Measurements from ENCODE around the gene EGLN1. TPM values are rescaled to one million over a fixed set of nuclear protein-coding genes. Genes with fewer than 3 reads are reported as not detected.

EGLN1 gene
- total and polyA plus RNA-seq, 10 of the 15 experiments (the other 5 are each of a cell fraction or from before 2014, with no cell fraction given), result 2.4 to 46.6 (median 8.7) TPM

DNA sequence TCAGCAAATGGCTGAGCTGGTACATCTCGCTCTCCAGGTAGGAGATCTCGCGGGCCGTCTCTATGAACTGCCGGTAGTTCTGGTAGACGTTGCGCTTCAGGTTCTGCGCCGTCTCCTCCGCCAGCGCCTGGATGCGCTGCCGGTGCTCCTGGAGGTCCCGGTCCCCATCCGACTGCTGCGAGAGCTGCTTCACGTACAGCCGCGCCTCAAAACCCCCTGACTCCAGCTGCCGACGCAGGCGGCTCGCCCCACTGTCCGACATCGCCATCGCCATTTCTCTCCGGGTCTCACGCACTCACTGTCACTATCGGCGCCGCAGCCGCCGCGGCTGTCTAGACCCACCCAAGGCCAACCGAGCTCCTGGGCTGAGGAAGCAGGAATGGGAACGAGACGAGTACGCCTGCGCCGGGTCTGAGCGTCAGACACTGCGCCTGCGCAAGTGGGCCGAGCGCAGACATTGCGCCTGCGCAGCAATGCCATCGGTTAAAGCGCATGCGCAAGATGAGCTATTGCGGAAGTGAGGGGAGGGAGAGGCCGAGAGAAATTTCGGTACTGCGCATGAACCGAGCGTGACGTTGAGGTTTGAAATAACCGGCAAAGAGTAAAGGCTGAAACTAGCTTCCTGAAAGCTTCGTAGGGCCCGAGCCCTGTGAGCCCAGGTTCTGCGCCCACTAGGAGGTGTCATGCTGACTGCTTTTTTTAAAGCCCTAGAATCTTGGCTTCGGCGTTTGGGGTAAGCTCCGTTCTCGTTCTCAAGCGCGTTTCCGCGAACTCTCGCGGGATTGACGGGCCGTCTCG, 84.4 kb downstream of the EGLN1 start, which contains the start of gene EXOC8 (continued):
- TF ChIP-seq SMARCA5 (IDR thresholded peaks at IDR 0.05), result peak; percentile 44; the same call in 1 of the 2 replicates
- TF ChIP-seq CREM (IDR thresholded peaks at IDR 0.05; ENCODE audit: low read depth), result peak; percentile 65
- TF ChIP-seq NR2C2 (IDR thresholded peaks at IDR 0.05; ENCODE audit: borderline replicate concordance, control insufficient read depth, insufficient read length, low read depth), result no peak
- TF ChIP-seq TBL1XR1 (IDR thresholded peaks at IDR 0.05; ENCODE audit: low read depth, low read length), result peak; percentile 65; the same call in 1 of the 2 replicates
- no peak for TF ChIP-seq FOXK2 (IDR thresholded peaks at IDR 0.05)
- no peak for TF ChIP-seq FOS (IDR thresholded peaks at IDR 0.05; ENCODE audit: borderline replicate concordance, extremely low read depth, insufficient read length)
- no peak for TF ChIP-seq CUX1 (IDR thresholded peaks at IDR 0.05; ENCODE audit: insufficient replicate concordance, low read depth, low read length)
- TF ChIP-seq TCF3 (IDR thresholded peaks at IDR 0.05; ENCODE audit: borderline replicate concordance, insufficient read depth, low read depth, low read length), result no peak
- TF ChIP-seq POLR2AphosphoS2 (IDR thresholded peaks at IDR 0.05; ENCODE audit: low read depth, low read length), result peak; percentile 85
- no peak for TF ChIP-seq BMI1 (IDR thresholded peaks at IDR 0.05; ENCODE audit: borderline replicate concordance)
- peak; percentile 85 for TF ChIP-seq POLR2AphosphoS5 (IDR thresholded peaks at IDR 0.05; ENCODE audit: low read length)
- peak; percentile 74 for TF ChIP-seq SPI1 (IDR thresholded peaks at IDR 0.05; ENCODE audit: borderline replicate concordance, insufficient read depth, low read depth, low read length)
- TF ChIP-seq, protein P1, sequence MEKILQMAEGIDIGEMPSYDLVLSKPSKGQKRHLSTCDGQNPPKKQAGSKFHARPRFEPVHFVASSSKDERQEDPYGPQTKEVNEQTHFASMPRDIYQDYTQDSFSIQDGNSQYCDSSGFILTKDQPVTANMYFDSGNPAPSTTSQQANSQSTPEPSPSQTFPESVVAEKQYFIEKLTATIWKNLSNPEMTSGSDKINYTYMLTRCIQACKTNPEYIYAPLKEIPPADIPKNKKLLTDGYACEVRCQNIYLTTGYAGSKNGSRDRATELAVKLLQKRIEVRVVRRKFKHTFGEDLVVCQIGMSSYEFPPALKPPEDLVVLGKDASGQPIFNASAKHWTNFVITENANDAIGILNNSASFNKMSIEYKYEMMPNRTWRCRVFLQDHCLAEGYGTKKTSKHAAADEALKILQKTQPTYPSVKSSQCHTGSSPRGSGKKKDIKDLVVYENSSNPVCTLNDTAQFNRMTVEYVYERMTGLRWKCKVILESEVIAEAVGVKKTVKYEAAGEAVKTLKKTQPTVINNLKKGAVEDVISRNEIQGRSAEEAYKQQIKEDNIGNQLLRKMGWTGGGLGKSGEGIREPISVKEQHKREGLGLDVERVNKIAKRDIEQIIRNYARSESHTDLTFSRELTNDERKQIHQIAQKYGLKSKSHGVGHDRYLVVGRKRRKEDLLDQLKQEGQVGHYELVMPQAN (conservative IDR thresholded peaks at IDR 0.05), result peak; percentile 78
- TF ChIP-seq STAT1 (conservative IDR thresholded peaks at IDR 0.05), result 0 out of 2 replicates have a peak, but pooled peaks have one; percentile 49
- 0 out of 2 replicates have a peak, but pooled peaks have one; percentile 14 for TF ChIP-seq RFX5 (IDR thresholded peaks at IDR 0.05; ENCODE audit: low read depth, low read length)
- TF ChIP-seq NRF1 (conservative IDR thresholded peaks at IDR 0.05; ENCODE audit: low read depth, low read length), result peak; percentile 100
- TF ChIP-seq YY1 (IDR thresholded peaks at IDR 0.05; ENCODE audit: low read depth, low read length), result 0 out of 2 replicates have a peak, but pooled peaks have one; percentile 37
- TF ChIP-seq RUNX3 (IDR thresholded peaks at IDR 0.05; ENCODE audit: low read length), result no peak
- peak; percentile 94; the same call in 1 of the 2 replicates for TF ChIP-seq RCOR1 (conservative IDR thresholded peaks at IDR 0.05; ENCODE audit: low read depth, low read length)
- no peak for TF ChIP-seq RBBP5 (conservative IDR thresholded peaks at IDR 0.05)
- TF ChIP-seq HCFC1 (IDR thresholded peaks at IDR 0.05; ENCODE audit: low read length), result peak; percentile 49; the same call in 1 of the 2 replicates
- peak; percentile 68 for TF ChIP-seq ATF7 (IDR thresholded peaks at IDR 0.05; ENCODE audit: low read depth)
- no peak for TF ChIP-seq NFIC (IDR thresholded peaks at IDR 0.05; ENCODE audit: low read depth, low read length)
- TF ChIP-seq TAF1 (IDR thresholded peaks at IDR 0.05; ENCODE audit: borderline replicate concordance, low read depth, low read length), result peak; percentile 90

All from GM12878 (cell line).